ENCODE data around the gene ULK4.
"Not testable (repeated sequence)": the region's sequence is repeated elsewhere in the genome, so short reads cannot be mapped to it uniquely, and the experiment has no call there.

ULK4 gene

GRCh38 chr3:41792806-41793205 is 169.1 kb downstream of the ULK4 start:
- DNase-seq (ENCODE audit: insufficient read length, low spot score) (no peak), FAIRE-seq (no peak)

- FAIRE-seq (no peak), DNase-seq (ENCODE audit: insufficient read length, low spot score) (no peak)
Observed at GRCh38 chr3:41769106-41769505, 192.8 kb downstream of the ULK4 start.

- DNase-seq (ENCODE audit: insufficient read length, low spot score), result no peak
Observed at GRCh38 chr3:41768363-41768762, 193.5 kb downstream of the ULK4 start.

GRCh38 chr3:41762867-41763266 is 199.0 kb downstream of the ULK4 start:
- DNase-seq (ENCODE audit: insufficient read length, low spot score); FAIRE-seq: not testable (repeated sequence)

More at GRCh38 chr3:41768363-41768762, 193.5 kb downstream of the ULK4 start:
- FAIRE-seq, result no peak

- no peak for FAIRE-seq
- DNase-seq (ENCODE audit: insufficient read length, low spot score), result no peak
Observed at GRCh38 chr3:41753651-41754050, 208.3 kb downstream of the ULK4 start.

- no peak for FAIRE-seq
Observed at GRCh38 chr3:41751597-41751996, 210.3 kb downstream of the ULK4 start.

GRCh38 chr3:41749988-41750387 is 211.9 kb downstream of the ULK4 start:
- DNase-seq (ENCODE audit: insufficient read length, low spot score), result no peak
- FAIRE-seq, result no peak

More at GRCh38 chr3:41751597-41751996, 210.3 kb downstream of the ULK4 start:
- DNase-seq (ENCODE audit: insufficient read length, low spot score), result no peak

- no peak for FAIRE-seq
- no peak for DNase-seq (ENCODE audit: insufficient read length, low spot score)
Observed at GRCh38 chr3:41746215-41746614, 215.7 kb downstream of the ULK4 start.

- no peak for FAIRE-seq
- no peak for DNase-seq (ENCODE audit: insufficient read length, low spot score)
Observed at GRCh38 chr3:41742121-41742520, 219.8 kb downstream of the ULK4 start.

- no peak for FAIRE-seq
- DNase-seq (ENCODE audit: insufficient read length, low spot score), result no peak
Observed at GRCh38 chr3:41740374-41740886, 221.5 kb downstream of the ULK4 start.

- FAIRE-seq (no peak), DNase-seq (ENCODE audit: insufficient read length, low spot score) (no peak)
Observed at GRCh38 chr3:41726891-41727290, 235.0 kb downstream of the ULK4 start.

- no peak for DNase-seq (ENCODE audit: insufficient read length, low spot score)
- FAIRE-seq, result no peak
Observed at GRCh38 chr3:41717641-41718040, 244.3 kb downstream of the ULK4 start.

- FAIRE-seq (no peak), DNase-seq (ENCODE audit: insufficient read length, low spot score) (no peak)
Observed at GRCh38 chr3:41716471-41716870, 245.4 kb downstream of the ULK4 start.

- DNase-seq (ENCODE audit: insufficient read length, low spot score) (no peak), FAIRE-seq (no peak)
Observed at GRCh38 chr3:41715376-41715775, 246.5 kb downstream of the ULK4 start.

GRCh38 chr3:41711651-41712050 is 250.3 kb downstream of the ULK4 start:
- FAIRE-seq (no peak), DNase-seq (ENCODE audit: insufficient read length, low spot score) (no peak)

- DNase-seq (ENCODE audit: insufficient read length, low spot score), result no peak
- FAIRE-seq, result no peak
Observed at GRCh38 chr3:41710646-41711388, 251.1 kb downstream of the ULK4 start.

GRCh38 chr3:41709213-41709612 is 252.7 kb downstream of the ULK4 start:
- not testable (repeated sequence) for FAIRE-seq; DNase-seq (ENCODE audit: insufficient read length, low spot score)

GRCh38 chr3:41708176-41708575 is 253.7 kb downstream of the ULK4 start:
- FAIRE-seq, result no peak

GRCh38 chr3:41705893-41706292 is 256.0 kb downstream of the ULK4 start:
- DNase-seq (ENCODE audit: insufficient read length, low spot score) (no peak), FAIRE-seq (no peak)

More at GRCh38 chr3:41708176-41708575, 253.7 kb downstream of the ULK4 start:
- DNase-seq (ENCODE audit: insufficient read length, low spot score), result no peak

GRCh38 chr3:41701191-41701698 is 260.7 kb downstream of the ULK4 start:
- DNase-seq (ENCODE audit: insufficient read length, low spot score), result no peak
- FAIRE-seq, result no peak

GRCh38 chr3:41700155-41700554 is 261.7 kb downstream of the ULK4 start:
- no peak for DNase-seq (ENCODE audit: insufficient read length, low spot score)
- no peak for FAIRE-seq

GRCh38 chr3:41698898-41699297 is 263.0 kb downstream of the ULK4 start:
- FAIRE-seq (no peak), DNase-seq (ENCODE audit: insufficient read length, low spot score) (no peak)
